ENCODE measurements around the gene FHL2.

FHL2 gene

GRCh38 chr2:105321875-105322646 lies 76.8 kb downstream of the FHL2 start:
- no peak overlapping the region for H3K4me3 Mint-ChIP-seq
- H3K9me3 Mint-ChIP-seq = no peaks in the 10 kb centered on the region
- no peak overlapping the region for H3K27ac Mint-ChIP-seq

DNA sequence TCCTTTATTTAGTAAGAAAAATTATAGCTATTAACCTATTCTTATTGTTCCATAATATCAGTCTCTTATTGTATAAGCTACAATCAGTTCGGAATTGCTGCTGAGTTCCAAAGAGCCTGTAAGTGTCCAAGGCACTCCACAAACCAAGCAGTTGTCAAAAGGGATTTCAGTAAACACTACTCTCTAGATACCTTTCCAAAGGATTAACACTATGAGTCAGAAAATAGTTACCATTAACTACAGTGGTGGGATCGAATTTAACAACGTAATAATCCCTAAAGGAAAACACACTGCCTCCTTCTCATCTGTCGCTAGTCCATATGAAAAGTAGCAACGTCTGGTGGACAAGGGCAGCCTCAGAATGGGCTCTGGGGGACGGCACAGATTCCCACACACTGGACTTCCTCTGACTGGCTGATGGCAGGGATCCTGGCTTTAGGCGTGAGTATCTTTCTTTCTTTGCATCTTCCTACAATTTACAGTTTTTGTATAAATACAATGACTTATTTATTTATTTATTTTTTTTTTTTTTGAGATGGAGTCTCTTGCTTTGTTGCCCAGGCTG lies 78.1 kb downstream of the FHL2 start:
- TF ChIP-seq, protein P1, sequence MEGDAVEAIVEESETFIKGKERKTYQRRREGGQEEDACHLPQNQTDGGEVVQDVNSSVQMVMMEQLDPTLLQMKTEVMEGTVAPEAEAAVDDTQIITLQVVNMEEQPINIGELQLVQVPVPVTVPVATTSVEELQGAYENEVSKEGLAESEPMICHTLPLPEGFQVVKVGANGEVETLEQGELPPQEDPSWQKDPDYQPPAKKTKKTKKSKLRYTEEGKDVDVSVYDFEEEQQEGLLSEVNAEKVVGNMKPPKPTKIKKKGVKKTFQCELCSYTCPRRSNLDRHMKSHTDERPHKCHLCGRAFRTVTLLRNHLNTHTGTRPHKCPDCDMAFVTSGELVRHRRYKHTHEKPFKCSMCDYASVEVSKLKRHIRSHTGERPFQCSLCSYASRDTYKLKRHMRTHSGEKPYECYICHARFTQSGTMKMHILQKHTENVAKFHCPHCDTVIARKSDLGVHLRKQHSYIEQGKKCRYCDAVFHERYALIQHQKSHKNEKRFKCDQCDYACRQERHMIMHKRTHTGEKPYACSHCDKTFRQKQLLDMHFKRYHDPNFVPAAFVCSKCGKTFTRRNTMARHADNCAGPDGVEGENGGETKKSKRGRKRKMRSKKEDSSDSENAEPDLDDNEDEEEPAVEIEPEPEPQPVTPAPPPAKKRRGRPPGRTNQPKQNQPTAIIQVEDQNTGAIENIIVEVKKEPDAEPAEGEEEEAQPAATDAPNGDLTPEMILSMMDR (IDR thresholded peaks at IDR 0.05; ENCODE audit: unreplicated experiment in 3 of 3) = no peak
- Mint-ChIP-seq H3K9me3 (no peaks in the 10 kb centered on the region), H3K4me1 (peaks cover 24% of the 10 kb centered on the region), H3K27me3 (ENCODE audit: low read depth) (no peaks in the 10 kb centered on the region), H3K4me3 (no peak overlapping the region), H3K36me3 (ENCODE audit: low read depth) (peaks cover 6% of the 10 kb centered on the region), H3K27ac (no peak overlapping the region)

More at GRCh38 chr2:105321875-105322646, 76.8 kb downstream of the FHL2 start:
- peaks cover 6% of the 10 kb centered on the region for H3K36me3 Mint-ChIP-seq (ENCODE audit: low read depth)
- no peaks in the 10 kb centered on the region for H3K27me3 Mint-ChIP-seq (ENCODE audit: low read depth)
- TF ChIP-seq, protein P1 (IDR thresholded peaks at IDR 0.05; ENCODE audit: unreplicated experiment in 3 of 3) = no peak
- H3K4me1 Mint-ChIP-seq = peaks cover 24% of the 10 kb centered on the region

- no peak overlapping the region for H3K27ac Mint-ChIP-seq
- H3K4me3 Mint-ChIP-seq = no peak overlapping the region
- peaks cover 16% of the 10 kb centered on the region for H3K4me1 Mint-ChIP-seq
- TF ChIP-seq, protein P1 (IDR thresholded peaks at IDR 0.05; ENCODE audit: unreplicated experiment in 3 of 3) = no peak
- peaks cover 6% of the 10 kb centered on the region for H3K36me3 Mint-ChIP-seq (ENCODE audit: low read depth)
- H3K9me3 Mint-ChIP-seq = no peaks in the 10 kb centered on the region
- no peaks in the 10 kb centered on the region for H3K27me3 Mint-ChIP-seq (ENCODE audit: low read depth)
Observed at GRCh38 chr2:105317937-105318336, 80.9 kb downstream of the FHL2 start.

DNA sequence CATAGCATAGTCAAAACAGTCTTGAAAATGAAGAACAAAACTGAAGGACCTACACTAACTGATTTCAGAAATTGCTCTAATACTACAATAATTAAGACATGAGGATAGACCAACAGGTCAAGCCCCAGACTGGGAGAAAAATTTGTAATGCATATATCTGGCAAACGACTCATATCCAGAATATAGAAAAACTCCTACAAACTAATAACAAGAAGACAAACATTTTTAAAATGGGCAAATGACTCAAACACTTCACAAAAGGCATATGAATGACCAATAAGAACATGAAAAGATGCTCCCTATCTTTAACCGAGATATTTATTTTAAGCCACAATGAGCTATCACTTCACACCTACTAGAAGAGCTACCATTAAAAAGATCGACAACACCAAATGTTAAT lies 83.5 kb downstream of the FHL2 start:
- Mint-ChIP-seq H3K27me3 (ENCODE audit: low read depth) (no peaks in the 10 kb centered on the region), H3K4me1 (peaks cover 10% of the 10 kb centered on the region), H3K36me3 (ENCODE audit: low read depth) (peaks cover 8% of the 10 kb centered on the region), H3K9me3 (no peaks in the 10 kb centered on the region), H3K4me3 (no peak overlapping the region), H3K27ac (no peak overlapping the region)
- TF ChIP-seq, protein P1 (IDR thresholded peaks at IDR 0.05; ENCODE audit: unreplicated experiment in 3 of 3) = no peak

GRCh38 chr2:105313877-105314276 lies 85.0 kb downstream of the FHL2 start:
- Mint-ChIP-seq H3K4me1 (peaks cover 5% of the 10 kb centered on the region), H3K4me3 (no peak overlapping the region), H3K36me3 (ENCODE audit: low read depth) (peaks cover 10% of the 10 kb centered on the region), H3K27me3 (ENCODE audit: low read depth) (no peaks in the 10 kb centered on the region), H3K9me3 (no peaks in the 10 kb centered on the region), H3K27ac (no peak overlapping the region)
- TF ChIP-seq, protein P1 (IDR thresholded peaks at IDR 0.05; ENCODE audit: unreplicated experiment in 3 of 3) = no peak
